Peyer's patch (tissue), 4 donors: ENCODE results near the gene TRIM46. TPM values are rescaled to one million over a fixed set of nuclear protein-coding genes. Genes with fewer than 3 reads are reported as not detected.
"Not testable (repeated sequence)": the region's sequence is repeated elsewhere in the genome, so short reads cannot be mapped to it uniquely, and the experiment has no call there.

Experiments used
- DNase-seq, 3 donors: peaks; one replicate each; pipeline ENCODE4 v3.0.0-alpha.2; 2017 to 2019
- H3K27ac ChIP-seq, 4 donors: fragments of 200-600 bp; sonication (generic); one replicate each; pipeline ENCODE4 v1.5.1; 2016 to 2019
- H3K27me3 ChIP-seq, 2 donors: fragments of 200-600 bp; sonication (generic); one replicate each; pipeline ENCODE4 v1.5.1; 2019
- H3K36me3 ChIP-seq, 3 donors: fragments of 200-600 bp; sonication (generic); one replicate each; pipeline ENCODE4 v1.5.1; 2016 to 2019
- H3K4me1 ChIP-seq, 4 donors: fragments of 200-600 bp; sonication (generic); one replicate each; pipeline ENCODE4 v1.5.1; 2016 to 2019
- H3K4me3 ChIP-seq, 4 donors: fragments of 200-600 bp; sonication (generic); 1 replicate in 3 of 4; 2 replicates in 1 of 4; pipeline ENCODE4 v1.5.1; 2016 to 2019; ENCODE audit warnings: mild to moderate bottlenecking in 1 of 4
- H3K9me3 ChIP-seq, 4 donors: fragments of 200-600 bp; sonication (generic); one replicate each; pipeline ENCODE4 v1.5.1; 2016 to 2019; ENCODE audit warnings: mild to moderate bottlenecking in 1 of 4
- CTCF ChIP-seq, 6 experiments: fragments of 450-650 bp in 4 of 6; fragments of 200-600 bp in 2 of 6; sonication (generic) in 1 of 6; IDR thresholded peaks; one replicate each; pipeline ENCODE4 v1.5.1; 2017 to 2019; ENCODE audit warnings: antibody characterized with exemption in 6 of 6, mild to moderate bottlenecking in 3 of 6, moderate library complexity in 1 of 6
- POLR2A ChIP-seq, 2 donors: fragments of 450-650 bp; IDR thresholded peaks; one replicate each; pipeline ENCODE4 v1.5.1; 2017; ENCODE audit warnings: antibody characterized with exemption in 2 of 2, mild to moderate bottlenecking in 2 of 2, moderate library complexity in 2 of 2
- small RNA-seq, 2 donors: library from RNA; depleted of rRNA; stranded (forward); fragments of <200 nt; gene quantifications; one replicate each; pipeline ENCODE3, GENCODE V24; 2016
- total RNA-seq, 4 donors: library from RNA; depleted of rRNA; stranded (reverse); fragments of >200 nt; gene quantifications; one replicate each; pipeline ENCODE4 v1.1.0, GENCODE V29; 2016

TRIM46 gene
- total RNA-seq, 4 donors from 2014 or later, result not detected

GRCh38 chr1:155226910-155227260 lies 53.2 kb downstream of the TRIM46 start:
- Histone ChIP-seq H3K36me3 (no peaks in the 10 kb centered on the region), H3K9me3 (no peaks in the 10 kb centered on the region), H3K4me3 (peak overlapping the region; percentile 41 to 66 (median 55)), H3K27me3 (no peaks in the 10 kb centered on the region), H3K27ac (peak overlapping the region; percentile 78 to 86 (median 83)), H3K4me1 (peaks cover 0 to 5% (median 0%) of the 10 kb centered on the region in 4 donors)
- DNase-seq, result peak in 2 of 3 donors; percentile 74 to 75
- TF ChIP-seq CTCF (IDR thresholded peaks at IDR 0.05) (peak in 1 of 6 experiments; percentile 0), POLR2A (IDR thresholded peaks at IDR 0.05) (no peak)

- Histone ChIP-seq H3K9me3 (no peaks in the 10 kb centered on the region), H3K4me3 (peak overlapping the region; percentile 41 to 66 (median 55)), H3K4me1 (peaks cover 0 to 5% (median 0%) of the 10 kb centered on the region in 4 donors), H3K27me3 (no peaks in the 10 kb centered on the region), H3K27ac (peak overlapping the region; percentile 78 to 86 (median 83)), H3K36me3 (no peaks in the 10 kb centered on the region)
- peak; percentile 96 to 100 (median 99) for DNase-seq
- TF ChIP-seq POLR2A (IDR thresholded peaks at IDR 0.05), result peak; percentile 32 to 34
- TF ChIP-seq CTCF (IDR thresholded peaks at IDR 0.05), result peak in 3 of 6 experiments; percentile 7 to 22 (median 15)
These were observed 53.8 kb downstream of the TRIM46 start for GRCh38 chr1:155227261-155228095.

- no peaks in the 10 kb centered on the region for H3K36me3 ChIP-seq
- DNase-seq, result no peak
- peak overlapping the region; percentile 78 to 86 (median 83) for H3K27ac ChIP-seq
- TF ChIP-seq CTCF (IDR thresholded peaks at IDR 0.05) (no peak), POLR2A (IDR thresholded peaks at IDR 0.05) (no peak)
- no peaks in the 10 kb centered on the region for H3K9me3 ChIP-seq
- H3K4me1 ChIP-seq, result peaks cover 0 to 5% (median 0%) of the 10 kb centered on the region in 4 donors
- H3K27me3 ChIP-seq, result no peaks in the 10 kb centered on the region
- peak overlapping the region; percentile 41 to 66 (median 55) for H3K4me3 ChIP-seq
These were observed 54.4 kb downstream of the TRIM46 start for GRCh38 chr1:155228096-155228427.

GRCh38 chr1:155231302-155231701 lies 57.7 kb downstream of the TRIM46 start:
- not testable (repeated sequence) for H3K4me1 ChIP-seq, H3K4me3 ChIP-seq, H3K27me3 ChIP-seq, H3K27ac ChIP-seq, H3K9me3 ChIP-seq, DNase-seq, H3K36me3 ChIP-seq

GRCh38 chr1:155232001-155232978 lies 58.6 kb downstream of the TRIM46 start:
- Histone ChIP-seq H3K27ac (peak overlapping the region in 1 of 4 donors; percentile 12), H3K36me3 (peaks cover 0 to 18% (median 0%) of the 10 kb centered on the region in 3 donors)
- H3K4me3 ChIP-seq, H3K27me3 ChIP-seq, H3K9me3 ChIP-seq, DNase-seq, H3K4me1 ChIP-seq: not testable (repeated sequence)

GRCh38 chr1:155233502-155233901 lies 59.9 kb downstream of the TRIM46 start:
- not testable (repeated sequence) for H3K27ac ChIP-seq, H3K4me1 ChIP-seq, H3K9me3 ChIP-seq, H3K27me3 ChIP-seq, H3K4me3 ChIP-seq, DNase-seq
- H3K36me3 ChIP-seq, result peaks cover 0 to 26% (median 0%) of the 10 kb centered on the region in 3 donors

Small RNA genes lying within 50 kb of the gene (small RNA-seq; reads per million reads assigned to genes)
- gene HMGN2P18, result 0 reads per million in 2 donors

Other genes with a start within 250 kb of the TRIM46 start
- 10 to 100 TPM in 3 of 4 donors, 1 to 10 TPM in 1; 5.0 to 20.1 (median 19.2) TPM for gene PMVK, start 237.1 kb upstream of the TRIM46 start, total RNA-seq
- gene PBXIP1, start 217.8 kb upstream of the TRIM46 start, total RNA-seq, result 100 to 1,000 TPM in 3 of 4 donors, 10 to 100 TPM in 1; 66.6 to 117 (median 109) TPM
- gene PYGO2, start 212.1 kb upstream of the TRIM46 start, total RNA-seq, result 10 to 100 TPM; 32.2 to 48.9 (median 34.2) TPM
- gene SHC1, start 203.1 kb upstream of the TRIM46 start, total RNA-seq, result 100 to 1,000 TPM in 2 of 4 donors, 10 to 100 TPM in 2; 56.9 to 150 (median 104) TPM
- gene CKS1B, start 199.2 kb upstream of the TRIM46 start, total RNA-seq, result 10 to 100 TPM; 20.3 to 39.1 (median 26.5) TPM
- gene FLAD1, start 190.5 kb upstream of the TRIM46 start, total RNA-seq, result 10 to 100 TPM; 29.7 to 50.3 (median 46.3) TPM
- gene LENEP, start 180.3 kb upstream of the TRIM46 start, total RNA-seq, result not detected
- 100 to 1,000 TPM in 3 of 4 donors, 10 to 100 TPM in 1; 35.5 to 412 (median 346) TPM for gene ZBTB7B, start 171.0 kb upstream of the TRIM46 start, total RNA-seq
- gene DCST2, start 140.1 kb upstream of the TRIM46 start, total RNA-seq, result 10 to 100 TPM in 1 of 4 donors, 1 to 10 TPM in 3; 1.7 to 12.5 (median 5.3) TPM
- gene DCST1, start 140.0 kb upstream of the TRIM46 start, total RNA-seq, result 1 to 10 TPM in 1 of 4 donors, under 1 TPM in 1, not detected in 2; 0.88 to 2.7 TPM
- gene ADAM15, start 122.5 kb upstream of the TRIM46 start, total RNA-seq, result 100 to 1,000 TPM; 111 to 191 (median 126) TPM
- gene EFNA4, start 110.1 kb upstream of the TRIM46 start, total RNA-seq, result 10 to 100 TPM in 3 of 4 donors, 1 to 10 TPM in 1; 2.5 to 39.6 (median 18.2) TPM
- gene EFNA3, start 95.0 kb upstream of the TRIM46 start, total RNA-seq, result 1 to 10 TPM; 2.3 to 8.7 (median 5.3) TPM
- 100 to 1,000 TPM in 3 of 4 donors, 10 to 100 TPM in 1; 13.2 to 166 (median 145) TPM for gene EFNA1, start 46.0 kb upstream of the TRIM46 start, total RNA-seq
- gene SLC50A1, start 38.0 kb upstream of the TRIM46 start, total RNA-seq, result 10 to 100 TPM; 42.5 to 83.3 (median 46.7) TPM
- gene DPM3, start 33.3 kb upstream of the TRIM46 start, total RNA-seq, result 10 to 100 TPM; 33.5 to 89.2 (median 65.0) TPM
- gene KRTCAP2, start 545 bp upstream of the TRIM46 start, total RNA-seq, result 100 to 1,000 TPM; 111 to 137 (median 117) TPM
- gene THBS3, start 34.0 kb downstream of the TRIM46 start, total RNA-seq, result 10 to 100 TPM; 15.9 to 58.6 (median 46.5) TPM
- gene MTX1, start 34.8 kb downstream of the TRIM46 start, total RNA-seq, result 10 to 100 TPM; 33.2 to 45.2 (median 36.5) TPM
- gene ENTREP3, start 81.6 kb downstream of the TRIM46 start, total RNA-seq, result 10 to 100 TPM in 3 of 4 donors, 1 to 10 TPM in 1; 5.8 to 20.7 (median 15.4) TPM
- gene SCAMP3, start 88.5 kb downstream of the TRIM46 start, total RNA-seq, result 10 to 100 TPM; 34.7 to 63.7 (median 49.2) TPM
- gene CLK2, start 99.7 kb downstream of the TRIM46 start, total RNA-seq, result 100 to 1,000 TPM in 2 of 4 donors, 10 to 100 TPM in 2; 44.7 to 125 (median 98.5) TPM
- 10 to 100 TPM in 3 of 4 donors, 1 to 10 TPM in 1; 7.4 to 25.5 (median 19.5) TPM for gene HCN3, start 103.6 kb downstream of the TRIM46 start, total RNA-seq
- 10 to 100 TPM in 3 of 4 donors, not detected in 1; 35.7 to 50.5 (median 36.2) TPM for gene PKLR, start 127.6 kb downstream of the TRIM46 start, total RNA-seq
- gene FDPS, start 135.0 kb downstream of the TRIM46 start, total RNA-seq, result 100 to 1,000 TPM; 158 to 220 (median 175) TPM
- 10 to 100 TPM; 40.4 to 72.4 (median 71.8) TPM for gene RUSC1, start 147.0 kb downstream of the TRIM46 start, total RNA-seq